NCI-H524 (cell line): ENCODE data around the gene TAT.

Experiments
- DNase-seq, 2 experiments: peaks; one replicate each; lab custom pipeline; 2025; lab: John Stamatoyannopoulos, UW

The TAT gene

DNA sequence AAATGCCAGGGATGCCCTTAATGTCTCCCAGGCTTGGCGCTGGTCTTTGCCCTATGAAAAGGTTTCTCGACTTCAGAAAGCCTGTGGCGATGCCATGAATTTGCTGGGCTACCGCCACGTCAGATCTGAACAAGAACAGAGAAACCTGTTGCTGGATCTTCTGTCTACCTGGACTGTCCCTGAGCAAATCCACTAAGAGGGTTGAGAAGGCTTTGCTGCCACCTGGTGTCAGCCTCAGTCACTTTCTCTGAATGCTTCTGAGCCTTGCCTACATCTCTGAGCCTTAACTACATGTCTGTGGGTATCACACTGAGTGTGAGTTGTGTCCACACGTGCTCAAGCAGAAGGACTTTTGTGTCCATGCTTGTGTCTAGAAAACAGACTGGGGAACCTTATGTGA lies 39.2 kb downstream of the TAT start:
- peak; percentile 23 to 71 for DNase-seq

DNA sequence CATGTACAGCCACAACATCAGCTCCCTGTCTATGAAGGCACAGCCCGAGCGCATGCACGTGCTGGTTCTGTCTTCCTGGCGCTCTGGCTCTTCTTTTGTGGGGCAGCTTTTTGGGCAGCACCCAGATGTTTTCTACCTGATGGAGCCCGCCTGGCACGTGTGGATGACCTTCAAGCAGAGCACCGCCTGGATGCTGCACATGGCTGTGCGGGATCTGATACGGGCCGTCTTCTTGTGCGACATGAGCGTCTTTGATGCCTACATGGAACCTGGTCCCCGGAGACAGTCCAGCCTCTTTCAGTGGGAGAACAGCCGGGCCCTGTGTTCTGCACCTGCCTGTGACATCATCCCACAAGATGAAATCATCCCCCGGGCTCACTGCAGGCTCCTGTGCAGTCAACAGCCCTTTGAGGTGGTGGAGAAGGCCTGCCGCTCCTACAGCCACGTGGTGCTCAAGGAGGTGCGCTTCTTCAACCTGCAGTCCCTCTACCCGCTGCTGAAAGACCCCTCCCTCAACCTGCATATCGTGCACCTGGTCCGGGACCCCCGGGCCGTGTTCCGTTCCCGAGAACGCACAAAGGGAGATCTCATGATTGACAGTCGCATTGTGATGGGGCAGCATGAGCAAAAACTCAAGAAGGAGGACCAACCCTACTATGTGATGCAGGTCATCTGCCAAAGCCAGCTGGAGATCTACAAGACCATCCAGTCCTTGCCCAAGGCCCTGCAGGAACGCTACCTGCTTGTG lies 40.0 kb downstream of the TAT start:
- DNase-seq: no peak

- DNase-seq: no peak
These were observed 44.5 kb downstream of the TAT start for GRCh38 chr16:71532366-71532765.

- DNase-seq: no peak
These were observed 48.0 kb downstream of the TAT start for GRCh38 chr16:71528863-71529262.

- DNase-seq: no peak
These were observed 48.6 kb downstream of the TAT start for GRCh38 chr16:71528257-71528656.

DNA sequence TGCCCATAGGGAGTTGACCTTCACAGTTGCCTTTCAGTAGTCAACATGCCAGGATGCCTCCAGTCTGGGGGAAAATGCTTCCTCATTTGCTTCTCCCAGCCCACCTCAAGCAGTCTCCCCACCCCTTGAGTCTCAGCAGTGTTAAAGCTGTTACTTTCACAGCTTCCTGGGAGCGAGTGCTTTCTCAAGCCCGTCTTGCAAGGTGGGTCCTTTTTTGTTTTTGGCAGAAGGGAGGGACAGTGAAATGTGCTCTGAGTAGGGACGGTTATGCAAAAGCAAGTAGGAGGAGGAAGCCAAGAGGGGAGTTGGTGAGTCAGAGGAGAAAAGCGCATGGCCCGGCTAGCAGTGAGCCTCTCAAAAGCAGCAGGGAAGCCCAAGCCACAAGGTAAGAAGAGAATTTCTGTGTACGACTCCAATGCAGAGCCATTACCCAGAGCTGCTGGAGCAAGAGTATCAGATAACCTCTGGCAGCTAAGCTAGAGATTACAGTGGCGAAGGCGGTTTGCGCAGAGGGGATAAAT lies 50.7 kb downstream of the TAT start, which contains the start of gene CHST4:
Gene CHST4, plus strand, starts transcription at position 316 of the 521 bp plus-strand sequence. CDS start 10,252 bp downstream, outside the sequence.
- DNase-seq: peak; percentile 35 to 81

- no peak for DNase-seq
These were observed 52.0 kb downstream of the TAT start for GRCh38 chr16:71524566-71525553.

- DNase-seq: no peak
These were observed 56.3 kb downstream of the TAT start for GRCh38 chr16:71520550-71520949.
